ENCODE results near the gene CTNNBL1. TPM values are rescaled to one million over a fixed set of nuclear protein-coding genes. Genes with fewer than 3 reads are reported as not detected.
A peak's percentile ranks its signal among the peaks of the same experiment; 100 is the strongest.

Gene CTNNBL1
- total RNA-seq, 1 experiment from 2014 or later = 203 TPM

GRCh38 chr20:37915800-37916570 is 222.2 kb downstream of the CTNNBL1 start:
- intact Hi-C loops (cut with micrococcal nuclease; ENCODE audit: unreplicated experiment) = no loop called here
- H3K9me3 Mint-ChIP-seq (ENCODE audit: unreplicated experiment) = no peaks in the 10 kb centered on the region
- Histone ChIP-seq H3K4me3 (ENCODE audit: low read depth, low read length) (no peak overlapping the region), H3K4me1 (no peaks in the 10 kb centered on the region), H3K27me3 (replicated peaks; ENCODE audit: control insufficient read depth, insufficient read depth, low read length) (no peaks in the 10 kb centered on the region; the same call in 1 of the 2 replicates), H3K9me3 (no peaks in the 10 kb centered on the region), H3K36me3 (ENCODE audit: control insufficient read depth, insufficient read depth, low read length) (no peaks in the 10 kb centered on the region)
- no peak overlapping the region for H3K27ac Mint-ChIP-seq (ENCODE audit: unreplicated experiment)
- H3K36me3 Mint-ChIP-seq (ENCODE audit: insufficient read depth, unreplicated experiment) = no peaks in the 10 kb centered on the region
- BruUV-seq (replicated peaks) = no TSS peak
- peak in 1 of 2 experiments; percentile 48 for DNase-seq
- H3K27me3 Mint-ChIP-seq (ENCODE audit: insufficient read depth, unreplicated experiment) = peaks cover 19% of the 10 kb centered on the region
- H3K4me1 Mint-ChIP-seq (ENCODE audit: low read depth, unreplicated experiment) = peaks cover 8% of the 10 kb centered on the region
- H3K4me3 Mint-ChIP-seq (ENCODE audit: unreplicated experiment) = no peak overlapping the region
- CTCF ChIA-PET = no interaction called here
- no peak for TF ChIP-seq CTCF (IDR thresholded peaks at IDR 0.05; ENCODE audit: insufficient read depth in 1 of 2, low read depth in 1 of 2, low read length in 1 of 2, severe bottlenecking in 1 of 2, unreplicated experiment in 1 of 2)
- POLR2A ChIA-PET = no interaction called here

- TF ChIP-seq CTCF (IDR thresholded peaks at IDR 0.05; ENCODE audit: insufficient read depth in 1 of 2, low read depth in 1 of 2, low read length in 1 of 2, severe bottlenecking in 1 of 2, unreplicated experiment in 1 of 2) = no peak
- no peaks in the 10 kb centered on the region for H3K9me3 Mint-ChIP-seq (ENCODE audit: unreplicated experiment)
- H3K27me3 Mint-ChIP-seq (ENCODE audit: insufficient read depth, unreplicated experiment) = peaks cover 19% of the 10 kb centered on the region
- Histone ChIP-seq H3K9me3 (no peaks in the 10 kb centered on the region), H3K4me3 (ENCODE audit: low read depth, low read length) (no peak overlapping the region), H3K36me3 (ENCODE audit: control insufficient read depth, insufficient read depth, low read length) (no peaks in the 10 kb centered on the region), H3K4me1 (no peaks in the 10 kb centered on the region), H3K27me3 (replicated peaks; ENCODE audit: control insufficient read depth, insufficient read depth, low read length) (no peaks in the 10 kb centered on the region; the same call in 1 of the 2 replicates)
- no peak overlapping the region for H3K27ac Mint-ChIP-seq (ENCODE audit: unreplicated experiment)
- H3K4me3 Mint-ChIP-seq (ENCODE audit: unreplicated experiment) = no peak overlapping the region
- POLR2A ChIA-PET = no interaction called here
- BruUV-seq (replicated peaks) = no TSS peak
- DNase-seq = no peak
- no peaks in the 10 kb centered on the region for H3K36me3 Mint-ChIP-seq (ENCODE audit: insufficient read depth, unreplicated experiment)
- CTCF ChIA-PET = no interaction called here
- intact Hi-C loops (cut with micrococcal nuclease; ENCODE audit: unreplicated experiment) = no loop called here
- H3K4me1 Mint-ChIP-seq (ENCODE audit: low read depth, unreplicated experiment) = peaks cover 8% of the 10 kb centered on the region
Measured at GRCh38 chr20:37917461-37917860, 223.6 kb downstream of the CTNNBL1 start.

GRCh38 chr20:37918035-37918434 is 224.2 kb downstream of the CTNNBL1 start:
- ChIA-PET POLR2A (no interaction called here), CTCF (no interaction called here)
- H3K36me3 ChIP-seq (ENCODE audit: control insufficient read depth, insufficient read depth, low read length) = no peaks in the 10 kb centered on the region
- no peaks in the 10 kb centered on the region; the same call in 1 of the 2 replicates for H3K27me3 ChIP-seq (replicated peaks; ENCODE audit: control insufficient read depth, insufficient read depth, low read length)
- peaks cover 8% of the 10 kb centered on the region for H3K4me1 Mint-ChIP-seq (ENCODE audit: low read depth, unreplicated experiment)
- TF ChIP-seq CTCF (IDR thresholded peaks at IDR 0.05; ENCODE audit: insufficient read depth in 1 of 2, low read depth in 1 of 2, low read length in 1 of 2, severe bottlenecking in 1 of 2, unreplicated experiment in 1 of 2) = no peak
- H3K36me3 Mint-ChIP-seq (ENCODE audit: insufficient read depth, unreplicated experiment) = no peaks in the 10 kb centered on the region
- H3K4me3 ChIP-seq (ENCODE audit: low read depth, low read length) = no peak overlapping the region
- no peaks in the 10 kb centered on the region for H3K9me3 ChIP-seq
- BruUV-seq (replicated peaks) = no TSS peak
- no peaks in the 10 kb centered on the region for H3K9me3 Mint-ChIP-seq (ENCODE audit: unreplicated experiment)
- DNase-seq = no peak
- H3K27me3 Mint-ChIP-seq (ENCODE audit: insufficient read depth, unreplicated experiment) = peaks cover 20% of the 10 kb centered on the region
- intact Hi-C loops (cut with micrococcal nuclease; ENCODE audit: unreplicated experiment) = no loop called here
- no peak overlapping the region for H3K27ac Mint-ChIP-seq (ENCODE audit: unreplicated experiment)
- no peak overlapping the region for H3K4me3 Mint-ChIP-seq (ENCODE audit: unreplicated experiment)
- no peaks in the 10 kb centered on the region for H3K4me1 ChIP-seq
